NCI-H2081 (cell line): ENCODE results near the gene FNIP1.
A peak's percentile ranks its signal among the peaks of the same experiment; 100 is the strongest.
"Not testable (repeated sequence)": the region's sequence is repeated elsewhere in the genome, so short reads cannot be mapped to it uniquely, and the experiment has no call there.

Experiments
- DNase-seq, 2 experiments: peaks; one replicate each; lab custom pipeline; 2025; lab: John Stamatoyannopoulos, UW

FNIP1 gene

GRCh38 chr5:131749723-131750470 is 46.9 kb downstream of the FNIP1 start:
- no peak for DNase-seq

GRCh38 chr5:131749138-131749537 is 47.7 kb downstream of the FNIP1 start:
- DNase-seq = no peak

DNA sequence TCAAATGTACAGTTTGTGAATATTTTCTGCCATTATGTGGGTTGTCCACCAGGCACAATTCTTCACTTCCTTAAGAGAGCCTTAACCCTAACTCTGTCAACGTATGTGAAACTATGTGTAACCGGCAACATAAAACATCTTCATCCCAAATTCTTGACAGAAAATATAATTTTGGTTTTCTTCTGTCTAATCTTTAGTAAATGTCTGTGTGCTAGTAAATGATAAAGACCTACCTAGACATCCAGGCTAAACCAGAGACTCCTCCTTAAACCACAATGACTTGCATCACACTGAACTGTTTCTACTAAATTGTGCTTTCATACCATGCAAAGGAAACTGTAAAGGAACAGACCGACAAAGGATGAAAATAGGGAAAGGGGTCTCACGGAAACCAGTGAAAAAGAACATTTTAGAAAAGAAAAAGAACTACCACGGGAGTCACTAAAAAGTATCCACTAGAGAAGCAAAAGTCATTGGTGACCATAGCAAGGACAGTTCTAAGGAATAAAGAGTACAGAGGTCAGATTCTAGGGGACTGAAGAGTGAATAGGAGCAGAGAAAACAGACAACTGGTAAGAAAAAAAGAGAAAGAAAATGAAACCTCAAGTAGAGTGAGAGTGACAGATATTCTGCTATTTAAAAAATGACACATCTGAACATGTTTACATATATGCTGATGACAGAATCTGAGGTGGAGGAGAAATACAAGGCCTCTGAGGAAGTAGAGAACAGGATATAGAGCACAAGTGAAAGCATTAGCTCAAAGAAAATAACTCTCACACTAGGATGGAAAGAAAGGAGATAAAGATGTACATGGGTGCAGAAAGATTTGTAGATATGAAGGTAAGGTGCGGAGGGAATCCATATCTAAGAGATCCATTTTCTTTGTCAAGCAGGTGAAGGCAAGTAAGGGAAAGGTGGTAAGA is 49.4 kb downstream of the FNIP1 start:
- DNase-seq = no peak

DNA sequence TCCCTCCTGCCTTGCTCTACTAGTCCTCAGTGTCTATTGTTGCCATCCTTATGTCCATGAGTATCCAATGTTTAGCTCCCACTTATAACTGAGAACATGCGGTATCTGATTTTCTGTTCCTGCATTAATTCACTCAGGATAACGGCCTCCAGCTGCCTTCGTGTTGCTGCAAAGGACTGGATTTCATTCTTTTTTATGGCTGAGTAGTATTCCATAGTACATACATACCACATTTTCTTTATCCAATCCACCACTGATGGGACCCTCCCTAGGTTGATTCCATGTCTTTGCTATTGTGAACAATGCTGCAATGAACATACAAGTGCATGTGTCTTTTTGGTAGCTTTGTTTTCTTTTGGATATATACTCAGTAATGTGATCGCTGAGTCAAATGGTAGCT is 50.4 kb downstream of the FNIP1 start:
- DNase-seq = no peak

DNA sequence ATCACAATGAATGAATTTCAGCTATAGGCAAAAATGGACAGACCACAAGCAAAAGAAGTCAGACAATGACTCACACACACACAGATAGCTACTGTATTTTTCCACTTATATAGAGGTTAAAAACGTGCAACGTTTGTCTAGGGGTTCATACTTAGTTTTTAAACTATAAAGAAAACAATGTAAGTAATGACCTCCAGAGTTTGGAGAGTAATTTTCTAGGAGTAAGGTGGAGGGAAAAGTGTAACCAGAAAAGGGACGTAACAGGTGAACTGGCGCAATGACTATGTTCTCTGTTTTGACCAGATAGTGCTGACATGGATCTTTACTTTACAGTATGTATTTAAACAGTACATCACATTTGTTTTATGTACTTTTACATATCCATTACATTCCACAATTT is 51.1 kb downstream of the FNIP1 start:
- DNase-seq = no peak

- no peak for DNase-seq
Observed at GRCh38 chr5:131745155-131745554, 51.7 kb downstream of the FNIP1 start.

DNA sequence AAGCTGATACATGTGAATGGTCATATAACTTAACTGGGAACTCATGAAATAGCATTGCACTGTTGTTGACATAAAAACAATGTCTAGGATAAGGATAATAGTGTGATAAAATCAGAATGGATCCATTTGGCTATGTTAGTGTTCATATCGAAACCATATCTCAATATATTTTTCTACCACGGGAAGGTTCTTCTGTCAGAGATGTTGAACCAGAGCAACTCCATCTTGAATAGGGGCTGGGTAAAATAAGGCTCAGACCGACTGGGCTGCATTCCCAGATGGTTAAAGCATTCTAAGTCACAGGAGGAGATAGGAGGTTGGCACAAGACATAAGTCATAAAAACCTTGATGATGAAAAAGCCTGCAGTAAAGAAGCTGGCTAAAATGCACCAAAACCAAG is 56.3 kb downstream of the FNIP1 start:
- DNase-seq = no peak

DNA sequence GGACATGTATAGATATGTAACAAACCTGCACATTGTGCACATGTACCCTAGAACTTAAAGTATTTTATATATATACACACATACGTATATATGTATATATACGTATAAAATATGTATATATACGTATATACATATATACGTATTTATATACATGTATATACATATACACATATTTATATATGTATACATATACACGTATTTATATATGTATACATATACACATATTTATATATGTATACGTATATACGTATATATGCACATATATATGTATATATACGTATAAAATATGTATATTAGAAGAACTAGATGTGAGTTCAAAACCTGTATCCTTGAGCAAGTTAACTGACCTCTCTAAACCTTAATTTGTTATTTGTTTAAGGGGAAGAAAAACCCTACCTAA is 61.4 kb downstream of the FNIP1 start:
- no peak for DNase-seq

DNA sequence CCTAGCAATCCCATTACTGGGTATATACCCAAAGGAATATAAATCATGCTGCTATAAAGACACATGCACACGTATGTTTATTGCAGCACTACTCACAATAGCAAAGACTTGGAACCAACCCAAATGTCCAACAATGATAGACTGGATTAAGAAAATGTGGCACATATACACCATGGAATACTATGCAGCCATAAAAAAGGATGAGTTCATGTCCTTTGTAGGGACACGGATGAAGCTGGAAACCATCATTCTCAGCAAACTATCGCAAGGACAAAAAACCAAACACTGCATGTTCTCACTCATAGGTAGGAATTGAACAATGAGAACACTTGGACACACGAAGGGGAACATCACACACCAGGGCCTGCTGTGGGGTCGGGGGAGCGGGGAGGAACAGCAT is 61.9 kb downstream of the FNIP1 start:
- not testable (repeated sequence) for DNase-seq

DNA sequence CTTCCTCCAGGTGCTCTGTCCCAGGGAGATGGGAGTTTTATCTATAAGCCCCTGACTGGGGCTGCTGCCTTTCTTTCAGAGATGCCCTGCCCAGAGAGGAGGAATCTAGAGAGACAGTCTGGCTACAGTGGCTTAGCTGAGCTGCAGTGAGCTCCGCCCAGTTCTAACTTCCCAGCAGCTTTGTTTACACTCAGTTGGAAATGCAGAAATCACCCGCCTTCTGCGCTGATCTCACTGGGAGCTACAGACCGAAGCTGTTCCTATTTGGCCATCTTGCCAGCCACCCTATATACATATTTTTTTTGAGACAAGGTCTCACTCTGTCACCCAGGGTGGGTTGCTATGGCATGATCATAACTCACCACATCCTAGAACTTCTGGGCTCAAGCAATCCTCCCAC is 67.5 kb downstream of the FNIP1 start:
- DNase-seq = not testable (repeated sequence)

- DNase-seq = not testable (repeated sequence)
Observed at GRCh38 chr5:131724089-131724488, 72.7 kb downstream of the FNIP1 start.

- peak; percentile 31 to 76 for DNase-seq
Observed at GRCh38 chr5:131720714-131721113, 76.1 kb downstream of the FNIP1 start.

DNA sequence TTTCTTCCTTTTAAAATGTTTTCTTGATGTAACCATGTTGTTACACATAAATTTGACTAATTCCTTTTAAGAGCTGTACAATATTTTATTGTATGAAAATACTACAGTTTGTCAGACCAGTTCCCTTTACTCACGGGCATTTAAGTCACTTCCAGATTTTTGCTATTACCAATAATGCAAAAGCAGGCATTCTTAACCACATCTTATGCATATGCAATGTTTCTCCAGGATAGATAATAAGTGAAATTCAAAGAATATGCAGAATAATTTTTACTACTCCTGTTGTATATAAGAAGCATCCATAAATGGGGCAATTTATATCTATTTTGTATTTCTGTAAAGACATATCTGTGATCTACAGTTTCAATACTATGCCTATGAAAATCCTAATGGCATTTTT is 77.3 kb downstream of the FNIP1 start:
- DNase-seq = no peak

DNA sequence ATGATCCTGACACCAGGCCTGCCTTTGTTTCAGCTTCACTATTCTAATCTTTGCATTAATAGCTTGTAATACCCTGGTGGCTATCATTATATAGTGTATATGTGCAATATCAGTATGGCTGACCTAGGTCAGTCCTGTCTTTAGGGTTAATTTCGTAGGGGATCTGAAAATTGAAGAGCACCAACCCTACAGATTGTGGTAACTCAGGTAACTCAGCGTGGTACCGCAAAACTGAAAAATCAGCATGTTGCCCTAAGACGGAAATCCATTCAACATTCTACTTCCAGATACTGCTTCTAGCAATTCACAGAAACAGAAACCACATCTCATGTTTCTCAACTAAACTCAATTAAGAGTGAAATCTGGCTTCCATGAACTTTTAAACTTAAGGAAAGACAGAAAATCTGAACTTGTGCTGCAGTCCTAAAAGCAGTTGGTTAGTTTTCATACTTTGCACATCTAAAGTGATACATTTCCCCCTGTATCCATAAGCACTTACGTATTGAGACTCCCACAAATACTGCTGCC is 78.3 kb downstream of the FNIP1 start:
- DNase-seq = no peak

DNA sequence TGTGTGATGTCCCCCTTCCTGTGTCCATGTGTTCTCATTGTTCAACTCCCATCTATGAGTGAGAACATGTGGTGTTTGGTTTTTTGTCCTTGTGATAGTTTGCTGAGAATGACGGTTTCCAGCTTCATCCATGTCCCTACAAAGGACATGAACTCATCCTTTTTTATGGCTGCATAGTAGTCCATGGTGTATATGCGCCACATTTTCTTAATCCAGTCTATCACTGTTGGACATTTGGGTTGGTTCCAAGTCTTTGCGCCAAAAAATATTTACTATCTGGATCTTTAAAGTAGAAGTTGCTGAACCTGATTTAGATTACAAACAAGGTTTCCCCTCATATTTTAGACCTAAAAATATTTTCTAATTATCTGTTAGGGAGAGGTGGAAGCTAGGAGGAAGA is 79.7 kb downstream of the FNIP1 start:
- DNase-seq = not testable (repeated sequence)

GRCh38 chr5:131716650-131717049 is 80.2 kb downstream of the FNIP1 start:
- DNase-seq = no peak

DNA sequence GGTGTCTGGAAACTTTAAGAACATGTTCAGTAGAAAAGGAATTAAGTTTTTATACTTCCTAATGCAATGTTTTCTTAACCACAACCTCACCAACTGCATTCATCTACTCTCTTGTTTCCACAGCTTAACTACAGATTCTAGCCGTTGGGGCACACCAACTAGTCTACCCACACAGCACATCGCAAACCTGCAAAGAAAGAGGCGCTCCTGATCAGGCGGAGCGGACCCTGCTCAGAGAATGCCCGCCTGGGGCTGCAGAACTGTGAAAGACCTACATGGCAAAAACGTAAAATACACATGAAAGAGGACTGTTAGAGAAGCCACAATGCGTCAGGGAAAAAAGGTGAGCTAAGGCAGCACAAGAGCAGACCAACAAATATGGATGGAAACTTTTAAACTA is 86.4 kb downstream of the FNIP1 start:
- no peak for DNase-seq

- no peak for DNase-seq
Observed at GRCh38 chr5:131709043-131709442, 87.8 kb downstream of the FNIP1 start.

DNA sequence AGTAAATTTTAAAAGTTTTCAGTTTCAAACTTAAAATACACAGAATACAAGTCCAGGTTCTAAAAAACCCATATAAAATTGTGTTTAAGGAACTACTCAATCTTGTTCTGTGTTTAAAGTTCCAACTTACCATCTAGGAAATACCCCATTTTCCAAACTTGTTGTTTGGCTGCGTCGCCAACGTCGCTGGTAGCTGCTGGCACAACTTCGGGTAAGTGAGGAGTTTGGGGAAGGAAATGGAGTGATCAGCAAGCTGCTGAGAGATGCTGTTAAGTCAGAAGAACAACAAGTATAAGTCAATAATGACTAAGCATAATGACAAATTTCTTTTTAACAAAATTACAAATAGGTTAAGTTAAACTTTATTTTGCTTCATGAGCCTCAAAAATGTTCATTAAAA is 90.5 kb downstream of the FNIP1 start:
- DNase-seq = no peak

GRCh38 chr5:131694926-131695325 is 101.9 kb downstream of the FNIP1 start:
- DNase-seq = no peak

GRCh38 chr5:131693894-131694293 is 102.9 kb downstream of the FNIP1 start:
- no peak for DNase-seq

DNA sequence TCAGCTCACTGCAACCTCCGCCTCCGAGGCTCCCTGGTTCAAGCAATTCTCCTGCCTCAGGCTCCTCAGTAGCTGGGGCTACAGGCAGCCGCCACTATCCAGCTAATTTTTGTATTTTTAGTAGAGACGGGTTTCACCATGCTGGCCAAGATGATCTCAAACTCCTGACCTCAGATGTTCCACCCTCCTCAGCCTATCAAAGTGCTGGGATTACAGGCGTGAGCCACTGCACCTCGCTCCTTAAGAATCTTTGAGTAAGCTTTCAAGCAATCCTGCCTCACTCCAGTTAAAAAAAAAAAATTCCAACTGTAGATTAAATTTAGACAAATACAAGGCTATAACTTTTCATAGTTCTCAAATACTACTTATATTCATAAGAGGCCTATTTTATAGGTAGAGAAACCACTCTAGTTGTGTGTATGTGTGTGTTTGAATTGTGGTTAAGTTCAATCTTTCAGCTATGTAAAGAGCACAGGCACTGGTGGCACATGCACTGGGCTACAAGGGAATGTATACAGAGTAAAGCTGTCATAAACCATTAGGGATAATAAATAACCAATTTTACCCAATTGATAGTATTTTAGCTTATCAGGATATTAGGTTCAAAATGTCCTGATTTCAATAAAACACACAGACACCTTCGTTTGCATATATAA is 111.2 kb downstream of the FNIP1 start:
- no peak for DNase-seq
